Activated naive CD4-positive, alpha-beta T cell treated with anti-CD3 and anti-CD28 coated beads, Interleukin-2, amount 50 U/mL, for 16 hours (primary cell): ENCODE measurements around the gene DOCK7.
A peak's percentile ranks its signal among the peaks of the same experiment; 100 is the strongest.
"Not testable (repeated sequence)": the region's sequence is repeated elsewhere in the genome, so short reads cannot be mapped to it uniquely, and the experiment has no call there.

ENCODE experiments used
- DNase-seq: peaks from one replicate; pipeline ENCODE4 v3.0.0-alpha.2; 2020

The DOCK7 gene

DNA sequence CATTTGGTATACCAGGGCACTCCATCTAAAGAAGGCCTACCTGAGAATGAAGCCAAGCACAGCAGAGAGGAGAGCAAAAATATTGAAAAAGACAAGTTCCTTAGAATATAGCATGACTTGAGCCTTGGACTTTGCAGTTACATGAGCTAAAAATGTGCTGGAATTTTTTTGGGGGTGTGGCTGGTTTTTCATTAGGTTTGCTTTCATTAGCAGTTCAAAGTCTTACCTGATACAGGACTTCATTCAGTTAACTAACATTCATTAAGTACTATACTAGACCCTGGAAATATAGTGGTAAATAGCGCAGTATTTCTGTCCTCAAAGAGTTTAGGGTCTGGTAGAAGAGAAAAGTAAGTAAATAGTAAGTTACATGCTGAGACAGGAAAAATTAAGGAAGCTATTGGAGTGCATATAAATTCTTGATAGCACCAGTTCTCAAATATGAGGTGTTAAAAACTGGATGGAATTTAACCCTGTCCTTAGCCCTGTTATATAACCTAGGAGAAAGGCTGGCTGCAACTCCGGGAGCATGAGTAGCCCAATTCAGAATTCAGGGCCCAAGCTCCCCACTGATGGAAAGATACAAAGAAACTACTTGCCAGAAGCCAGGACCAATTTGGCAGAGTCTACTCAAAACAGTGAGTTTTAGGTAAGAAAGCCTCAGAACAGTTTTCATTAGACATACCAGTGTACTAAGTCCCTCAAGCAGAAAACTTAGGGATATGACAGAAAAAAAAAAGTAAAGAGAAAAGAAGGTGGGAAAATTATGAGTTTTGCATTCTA is 3.1 kb upstream of the DOCK7 start:
- DNase-seq: no peak

DNA sequence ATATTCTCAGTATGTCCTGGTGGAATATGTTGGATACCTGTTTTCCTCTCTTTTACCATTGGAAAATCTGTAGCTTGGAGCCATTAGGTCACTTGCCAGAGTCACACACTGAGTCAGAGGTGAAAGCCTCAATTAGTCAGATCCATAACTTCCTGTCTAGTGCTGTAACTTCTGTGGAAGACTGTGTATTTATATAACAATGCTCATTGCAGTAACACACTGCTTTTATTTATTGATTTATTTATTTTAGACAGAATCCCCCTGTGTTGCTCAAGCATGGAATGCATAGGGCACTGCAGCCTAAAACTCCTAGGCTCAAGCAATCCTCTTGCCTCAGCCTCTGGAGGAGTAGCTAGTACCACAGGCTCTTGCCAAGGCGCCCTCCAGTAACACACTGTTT is 1.3 kb upstream of the DOCK7 start:
- no peak for DNase-seq

DNA sequence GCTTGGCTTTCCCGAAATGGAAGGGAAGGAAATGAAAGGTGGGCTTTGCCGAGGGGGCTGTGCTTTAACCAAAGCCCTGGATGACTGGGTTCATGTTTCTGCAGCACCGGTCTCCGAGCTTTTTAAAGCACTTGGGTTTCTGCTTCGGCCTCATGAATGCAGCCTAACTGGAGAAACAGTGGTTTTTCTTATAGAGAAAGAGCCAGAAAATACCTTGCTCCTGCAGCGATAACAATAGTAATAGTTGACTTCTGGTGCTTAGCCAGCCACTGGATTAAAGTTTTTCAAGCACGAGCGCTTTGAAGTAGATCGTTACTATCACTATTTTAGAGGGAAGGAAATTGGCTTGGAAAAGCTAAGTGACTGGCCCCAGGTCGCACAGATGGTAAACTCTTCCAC is 500 bp upstream of the DOCK7 start:
- no peak for DNase-seq

DNA sequence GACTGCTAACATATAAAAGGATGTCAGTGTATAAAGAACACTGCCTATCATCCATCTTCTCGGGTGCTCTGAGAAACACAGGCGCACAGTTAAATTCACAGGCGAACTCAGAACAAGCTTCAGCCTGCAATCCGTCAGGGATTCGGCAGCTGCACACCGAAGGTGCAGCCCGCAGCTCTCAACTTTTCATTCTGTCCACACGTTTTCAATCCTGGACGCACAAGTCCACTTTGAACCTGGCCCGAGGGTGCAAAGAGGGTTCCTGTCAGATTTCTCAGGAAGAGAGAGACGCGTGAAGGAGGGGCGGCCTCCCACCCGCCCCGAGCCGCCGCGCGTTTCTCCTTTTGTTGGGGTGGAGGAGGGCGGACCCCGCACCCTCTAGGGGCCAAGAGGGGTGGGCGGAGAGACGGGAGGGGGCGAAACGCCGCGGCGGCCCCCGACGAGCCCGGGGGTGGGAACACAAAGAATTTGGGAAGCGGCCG is 724 bp downstream of the DOCK7 start:
- peak; percentile 36 for DNase-seq

DNA sequence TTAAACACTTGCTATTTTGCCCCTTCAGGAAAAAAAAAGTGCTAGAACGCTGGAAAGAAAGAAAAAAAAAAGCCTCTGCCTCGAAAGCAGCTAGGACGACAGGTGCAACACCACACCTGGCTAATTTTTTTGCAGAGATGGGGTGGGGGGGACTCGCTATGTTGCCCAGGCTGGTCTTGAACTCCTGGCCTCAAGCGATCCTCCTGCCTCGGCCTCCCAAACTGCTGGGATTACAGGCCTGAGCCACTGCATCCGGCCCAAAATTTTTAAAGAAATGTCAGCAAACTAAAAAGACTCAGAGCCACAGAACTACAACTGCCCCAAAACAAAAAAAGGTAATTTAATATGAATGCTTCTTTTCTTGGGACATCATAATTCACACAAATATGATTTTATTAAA is 1.4 kb downstream of the DOCK7 start:
- DNase-seq: no peak

DNA sequence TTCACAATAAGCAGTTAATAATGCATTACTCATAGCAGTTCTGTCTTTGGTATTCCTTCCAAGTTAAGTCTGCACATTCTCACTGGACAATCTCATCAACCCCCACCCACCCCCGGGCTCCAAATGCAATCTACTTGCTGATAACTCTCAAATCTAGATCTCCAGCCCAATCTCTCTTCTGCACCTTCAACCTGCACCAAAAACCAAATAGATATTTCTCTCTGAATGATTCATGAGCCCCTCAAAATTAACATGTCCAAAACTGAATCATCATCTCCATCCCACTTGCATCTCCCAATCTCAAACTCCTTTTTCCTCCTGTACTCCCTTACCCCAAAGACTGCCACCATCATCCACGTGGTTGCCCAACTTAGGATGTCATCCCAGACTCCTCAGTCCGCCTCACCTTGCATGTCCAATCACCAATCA is 2.7 kb downstream of the DOCK7 start:
- no peak for DNase-seq

DNA sequence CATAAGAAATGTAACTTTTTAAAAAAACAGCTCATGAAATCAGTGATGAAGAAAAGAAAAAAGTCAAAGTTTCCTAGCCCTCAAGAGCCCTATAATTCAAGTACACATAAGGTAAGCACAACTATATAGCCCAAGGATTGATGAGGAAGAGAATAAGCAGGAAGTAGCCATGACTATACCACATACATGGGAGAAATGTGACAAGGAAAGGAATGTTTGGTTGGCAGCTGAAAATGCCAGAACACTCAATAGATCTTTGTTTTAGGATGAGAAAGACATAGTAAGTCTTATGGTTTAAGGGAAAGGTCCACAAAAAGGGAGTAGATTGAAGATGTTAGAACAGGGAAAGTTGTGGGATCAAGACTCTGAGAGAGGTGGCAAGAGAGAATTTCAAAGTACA is 5.7 kb downstream of the DOCK7 start:
- DNase-seq: no peak

DNA sequence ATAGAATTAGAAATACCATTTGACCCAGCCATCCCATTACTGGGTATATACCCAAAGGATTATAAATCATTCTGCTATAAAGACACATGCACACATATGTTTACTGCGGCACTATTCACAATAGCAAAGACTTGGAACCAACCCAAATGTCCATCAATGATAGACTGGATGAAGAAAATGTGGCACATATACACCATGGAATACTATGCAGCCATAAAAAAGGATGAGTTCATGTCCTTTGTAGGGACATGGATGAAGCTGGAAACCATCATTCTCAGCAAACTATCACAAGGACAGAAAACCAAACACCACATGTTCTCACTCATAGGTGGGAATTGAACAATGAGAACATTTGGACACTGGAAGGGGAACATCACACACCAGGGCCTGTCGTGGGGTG is 7.2 kb downstream of the DOCK7 start:
- not testable (repeated sequence) for DNase-seq

DNA sequence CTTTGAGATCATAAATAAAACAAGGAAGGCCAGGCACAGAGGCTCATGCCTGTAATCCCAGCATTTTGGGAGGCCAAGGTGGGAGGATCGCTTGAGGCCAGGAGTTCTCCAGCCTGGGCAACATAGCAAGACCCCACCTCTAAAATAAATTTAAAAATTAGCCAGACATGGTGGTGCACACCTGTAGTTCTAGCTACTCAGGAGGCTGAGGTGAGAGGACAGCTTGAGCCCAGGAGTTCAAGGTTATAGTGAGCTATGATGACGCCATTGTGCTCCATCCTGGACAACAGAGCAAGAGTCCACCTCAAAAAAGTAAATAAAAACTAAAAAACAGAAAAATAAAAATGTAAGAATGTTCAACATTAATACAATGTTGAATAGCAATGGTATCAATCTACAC is 10.4 kb downstream of the DOCK7 start:
- not testable (repeated sequence) for DNase-seq

DNA sequence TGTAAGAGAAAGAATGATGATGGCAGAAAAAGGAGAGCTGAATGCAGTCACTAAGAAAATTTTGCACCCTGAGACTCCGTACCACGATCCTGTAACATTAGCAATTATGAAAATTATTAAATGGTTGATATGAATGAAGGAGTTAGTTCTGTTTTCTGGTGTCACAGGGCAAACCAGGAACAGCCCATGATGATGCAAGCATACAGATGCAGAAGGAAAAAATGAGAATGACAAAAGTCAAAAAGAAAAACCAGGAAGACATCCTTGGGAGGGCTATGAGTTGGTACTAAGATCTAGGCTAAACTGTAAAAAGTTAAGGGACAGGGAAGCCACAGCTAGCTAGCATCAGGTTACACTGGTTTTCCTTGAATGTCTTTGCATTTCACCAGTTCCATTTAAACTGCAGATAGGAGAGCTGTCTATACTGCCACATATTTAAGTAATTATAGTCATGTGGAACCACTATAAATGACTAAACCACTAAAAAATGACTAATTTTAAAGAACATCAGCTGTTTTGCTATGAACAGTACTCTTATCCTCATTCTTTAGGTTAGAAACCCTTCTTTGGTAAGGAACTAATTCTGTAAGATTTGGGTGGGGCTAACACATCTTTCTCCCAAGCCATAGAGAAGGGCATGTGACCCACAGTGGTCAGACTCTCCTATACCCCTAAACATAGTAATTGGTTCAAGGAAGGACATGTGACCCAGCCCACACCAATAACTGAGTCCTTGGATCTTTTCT is 11.4 kb downstream of the DOCK7 start:
- no peak for DNase-seq

DNA sequence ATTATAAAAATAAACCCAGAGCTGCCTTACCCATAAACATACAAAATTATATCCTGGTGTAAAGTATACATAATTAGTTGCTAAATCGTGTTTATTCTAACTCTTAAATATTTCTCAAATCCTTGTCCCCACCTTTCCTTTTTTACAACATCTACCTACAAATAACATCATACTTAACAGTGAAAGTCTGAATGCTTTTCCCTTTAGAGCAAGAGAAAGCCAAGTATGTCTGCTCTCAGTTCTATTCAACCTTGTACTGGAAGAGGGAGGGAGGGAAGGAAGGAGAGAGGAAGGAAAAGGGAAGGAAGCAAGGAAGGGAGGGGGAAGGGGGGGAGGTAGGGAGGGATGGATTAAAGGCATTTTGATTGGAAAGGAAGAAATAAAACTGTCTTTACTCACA is 14.6 kb downstream of the DOCK7 start:
- no peak for DNase-seq

DNA sequence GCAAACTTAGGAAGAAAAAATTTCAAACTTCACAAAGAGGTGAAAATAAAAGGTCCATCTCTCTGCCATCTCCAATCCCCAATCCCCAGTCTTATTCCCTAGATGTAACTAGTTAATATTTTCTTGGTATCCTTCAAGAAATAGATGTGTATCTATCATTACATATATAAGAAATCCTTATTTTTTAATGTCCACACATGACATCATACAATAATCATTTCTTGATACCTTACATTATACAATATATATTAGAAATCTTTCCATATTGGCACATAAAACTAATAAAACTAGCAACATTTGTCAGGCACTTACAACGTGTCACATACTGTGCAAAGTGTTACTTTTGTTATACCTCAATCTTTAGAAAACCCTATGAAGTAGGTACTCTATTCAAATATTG is 16.2 kb downstream of the DOCK7 start:
- DNase-seq: no peak

DNA sequence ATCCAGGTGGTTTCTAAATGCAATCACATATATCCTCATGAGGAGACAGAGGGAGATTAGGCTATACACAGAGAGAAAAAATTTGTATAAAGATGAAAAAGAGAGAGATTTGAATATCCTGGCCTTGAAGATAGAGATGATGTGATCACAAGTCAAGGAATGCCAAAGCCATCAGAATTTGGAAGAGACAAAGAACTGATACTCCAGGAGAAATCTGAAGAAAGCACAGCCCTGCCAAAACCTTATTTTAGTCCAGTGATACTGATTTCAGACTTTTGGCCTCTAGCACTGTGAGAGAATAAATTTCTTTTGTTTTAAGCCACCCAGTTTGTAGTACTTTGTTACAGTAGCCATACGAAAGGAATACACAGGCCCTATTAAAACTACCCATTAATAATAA is 33.4 kb downstream of the DOCK7 start:
- no peak for DNase-seq

DNA sequence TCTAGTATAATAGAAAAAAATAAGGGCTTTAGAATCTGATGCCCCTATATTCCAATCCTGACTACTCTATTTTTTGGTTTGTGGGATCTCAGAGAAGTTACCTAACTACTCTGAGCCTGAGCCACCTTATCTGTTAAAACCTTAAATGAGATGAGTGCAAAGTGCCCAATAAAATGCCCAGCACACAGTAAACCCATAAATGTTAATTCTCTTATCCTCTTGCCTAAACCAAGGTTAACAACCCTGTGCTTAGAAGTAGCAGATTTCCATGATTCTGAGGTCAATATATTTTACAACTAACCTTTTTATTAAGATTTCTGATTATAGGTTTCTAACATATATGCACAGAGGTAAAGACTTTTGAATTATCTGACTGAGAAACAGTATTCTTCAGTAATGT is 35.8 kb downstream of the DOCK7 start:
- DNase-seq: no peak

DNA sequence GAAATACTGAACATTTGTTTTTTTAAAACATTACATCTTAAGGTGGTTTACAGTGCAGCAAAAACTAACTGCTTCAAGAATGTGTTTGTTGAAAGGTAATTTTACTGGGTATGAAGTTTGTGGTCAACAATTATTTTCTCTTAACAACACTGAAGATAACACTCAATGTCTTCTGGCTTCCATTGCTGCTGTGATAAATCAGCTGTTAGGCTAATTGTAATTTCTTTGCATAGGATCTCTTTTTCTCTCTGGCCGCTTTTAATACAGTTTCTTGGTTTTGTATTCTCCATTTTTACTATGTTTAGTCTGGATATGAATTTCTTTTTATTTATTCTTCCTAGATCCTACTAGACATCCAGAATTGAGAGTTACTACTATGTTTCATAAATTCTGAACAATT is 44.9 kb downstream of the DOCK7 start:
- no peak for DNase-seq

DNA sequence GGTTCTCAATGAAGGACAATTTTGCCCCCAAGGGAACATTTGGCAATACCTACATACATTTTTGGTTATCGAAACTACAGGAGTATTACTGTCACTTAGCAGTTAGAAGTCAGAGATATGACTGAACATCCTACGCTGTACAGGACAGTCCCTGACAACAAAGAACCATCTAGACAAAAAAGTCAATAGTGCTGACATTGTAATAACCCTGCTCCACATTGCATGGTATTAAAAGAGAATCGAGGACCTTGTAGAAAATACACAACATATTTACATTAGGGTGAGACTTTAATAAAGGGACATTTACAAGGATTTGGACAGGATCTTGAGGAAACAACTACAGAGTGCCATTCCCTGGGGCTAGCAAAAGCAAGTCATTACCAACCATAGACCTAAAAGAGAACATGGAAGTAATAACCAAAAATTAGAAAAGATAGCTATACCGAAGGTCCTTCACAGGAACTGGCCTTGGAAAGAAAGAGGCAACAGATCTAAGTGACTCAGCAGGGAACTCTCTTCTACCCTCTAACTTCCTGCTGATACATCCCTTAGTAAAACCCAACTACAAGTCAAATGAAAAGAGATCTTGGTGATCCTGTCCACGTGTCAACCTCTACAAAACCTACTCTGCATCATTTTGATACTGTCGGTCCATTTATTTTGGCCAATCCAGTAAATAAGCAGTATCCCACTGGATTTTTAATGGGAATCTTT is 50.6 kb downstream of the DOCK7 start:
- no peak for DNase-seq

DNA sequence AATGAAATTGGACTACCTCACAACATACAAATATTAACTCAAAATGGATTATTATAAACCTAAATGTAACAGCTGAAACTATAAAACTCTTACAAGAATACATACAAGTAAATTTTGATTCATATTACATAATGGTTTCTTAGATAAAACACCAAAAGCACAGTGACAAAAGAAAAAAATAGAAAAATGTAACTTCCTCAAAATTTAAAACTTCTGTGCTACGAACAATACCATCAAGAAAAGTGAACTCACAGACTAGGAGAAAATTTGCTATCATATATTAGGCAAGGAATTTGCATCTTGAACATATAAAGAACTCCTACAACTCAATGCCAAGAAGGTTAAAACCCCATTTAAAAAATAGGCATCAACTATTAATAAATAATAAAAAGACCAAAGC is 59.7 kb downstream of the DOCK7 start:
- no peak for DNase-seq

DNA sequence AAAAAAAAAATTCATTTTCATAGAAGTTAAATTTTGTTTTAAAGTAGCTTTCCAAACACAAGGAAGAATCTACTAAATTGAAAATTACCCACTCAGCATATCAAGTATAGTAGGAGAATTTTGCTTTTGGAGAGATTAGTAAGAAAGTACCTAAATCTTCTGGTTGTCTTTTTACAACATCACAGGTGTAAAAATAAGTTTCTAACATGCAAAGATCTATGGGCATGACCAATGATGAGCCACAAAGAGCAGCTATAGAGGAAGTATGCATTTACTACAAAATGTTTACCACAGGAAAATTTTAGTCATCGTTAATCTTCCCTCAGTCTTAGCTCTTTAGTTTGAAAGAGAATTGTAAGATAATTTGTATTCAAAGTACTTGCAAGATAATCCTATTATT is 62.8 kb downstream of the DOCK7 start:
- no peak for DNase-seq

DNA sequence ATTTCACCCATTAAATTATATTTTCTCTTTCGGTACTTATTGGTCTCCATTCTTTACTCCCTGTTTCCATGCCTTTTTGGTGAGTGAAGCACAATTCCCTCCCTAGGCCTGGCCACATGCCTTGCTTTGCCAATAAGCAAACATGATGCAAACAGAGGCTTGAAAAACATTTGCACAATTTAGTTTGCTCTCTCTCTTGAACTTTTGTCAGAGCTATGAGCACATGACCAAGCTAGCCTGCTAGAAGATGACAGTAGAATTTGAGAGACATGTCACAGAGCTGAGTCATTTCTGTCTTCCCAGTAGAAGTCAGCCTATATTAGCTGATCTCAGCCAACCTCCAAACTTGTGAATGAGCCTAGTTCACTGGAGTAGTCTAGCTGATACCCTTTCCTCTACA is 66.3 kb downstream of the DOCK7 start:
- DNase-seq: no peak

DNA sequence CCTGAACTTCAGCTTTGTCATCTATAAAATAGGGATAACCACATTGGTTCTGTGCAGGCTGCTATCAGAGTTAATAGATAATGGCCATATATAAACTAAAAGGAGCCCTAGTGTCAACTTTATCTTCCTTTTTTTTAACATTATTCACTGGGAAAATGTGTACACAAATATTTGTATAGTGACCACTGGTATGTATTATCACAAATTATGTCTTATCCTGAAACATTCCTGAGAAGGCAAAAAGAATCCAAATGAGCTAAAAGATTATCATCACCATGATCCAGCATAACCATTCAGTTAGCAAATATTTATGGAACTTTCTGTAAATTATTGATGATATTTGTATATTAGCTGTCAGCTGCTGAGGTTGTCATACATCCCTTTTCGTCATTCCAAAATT is 74.3 kb downstream of the DOCK7 start:
- no peak for DNase-seq

DNA sequence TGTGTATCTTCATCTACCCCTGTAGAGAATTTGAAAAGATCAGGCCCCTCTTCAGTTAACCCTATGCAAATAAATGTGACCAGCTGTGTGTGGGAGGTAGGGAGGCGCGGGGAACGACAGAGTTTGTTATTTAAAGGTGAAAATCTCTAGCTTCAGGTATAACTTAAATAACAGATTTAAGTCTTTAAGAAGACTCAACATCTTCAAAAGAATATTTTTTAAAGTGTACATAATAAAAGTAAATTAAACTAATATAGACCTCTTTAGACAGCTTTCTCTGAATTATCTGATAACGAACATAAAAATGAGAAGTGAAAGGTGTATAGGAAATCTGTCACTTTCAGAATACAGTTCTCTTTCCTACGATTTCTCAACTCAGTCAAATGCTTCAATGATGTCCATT is 74.9 kb downstream of the DOCK7 start:
- DNase-seq: no peak

DNA sequence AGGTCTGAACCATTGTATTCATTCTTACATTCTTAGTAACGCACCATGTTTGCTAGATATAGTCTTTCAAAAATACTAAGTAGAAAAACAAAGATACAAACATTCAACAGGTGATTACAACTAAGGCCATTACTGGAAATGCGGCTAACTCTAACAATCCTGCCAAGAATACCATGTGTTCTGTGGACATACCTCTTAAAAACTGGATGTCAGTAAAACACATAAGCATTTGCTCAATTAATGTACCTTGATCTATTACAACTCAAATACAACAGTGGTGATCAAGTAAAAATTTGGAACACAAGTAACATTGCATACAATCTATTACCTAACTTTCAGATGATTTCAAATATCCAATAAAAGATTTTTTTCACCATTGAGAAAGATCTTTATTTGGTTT is 75.4 kb downstream of the DOCK7 start:
- no peak for DNase-seq

DNA sequence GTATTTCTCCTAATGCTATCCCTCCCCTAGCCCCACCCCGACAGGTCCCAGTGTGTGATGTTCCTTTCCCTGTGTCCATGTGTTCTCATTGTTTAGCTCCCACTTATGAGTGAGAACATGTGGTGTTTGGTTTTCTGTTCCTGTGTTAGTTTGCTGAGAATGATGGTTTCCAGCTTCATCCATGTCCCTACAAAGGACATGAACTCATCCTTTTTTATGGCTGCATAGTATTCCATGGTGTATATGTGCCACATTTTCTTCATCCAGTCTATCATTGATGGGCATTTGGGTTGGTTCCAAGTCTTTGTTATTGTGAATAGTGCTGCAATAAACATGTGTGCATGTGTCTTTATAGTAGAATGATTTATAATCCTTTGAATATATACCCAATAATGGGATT is 77.6 kb downstream of the DOCK7 start:
- DNase-seq: not testable (repeated sequence)

DNA sequence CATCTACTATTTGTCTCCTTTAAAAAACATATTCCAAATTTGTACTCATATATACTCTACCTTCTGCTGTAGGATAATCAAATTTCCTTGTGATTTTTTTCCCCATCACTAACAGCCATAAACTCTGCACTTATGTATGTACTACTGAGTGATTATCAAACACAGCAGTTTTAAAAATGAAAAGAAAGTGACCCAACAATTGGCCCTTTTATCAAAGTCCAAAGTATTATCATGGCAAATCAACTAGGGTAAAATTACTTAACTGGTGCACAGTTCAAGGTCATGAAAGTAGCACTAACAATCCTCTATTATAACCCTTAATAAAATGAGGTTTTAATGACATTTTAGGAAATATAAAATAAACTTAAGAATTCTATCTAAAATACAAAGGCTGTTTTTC is 79.3 kb downstream of the DOCK7 start:
- no peak for DNase-seq
